SH-SY5Y (cell line): ENCODE data around the gene CELA3A.

Source experiments
- GATA2 ChIP-seq: IDR thresholded peaks from 2 replicates; pipeline ENCODE4 v1.6.1; 2011; ENCODE audit warnings: mild to moderate bottlenecking, low read depth, low read length
- GATA3 ChIP-seq: IDR thresholded peaks from 2 replicates; pipeline ENCODE4 v1.6.1; 2011; ENCODE audit warnings: low read depth, mild to moderate bottlenecking, low read length, moderate library complexity

DNA sequence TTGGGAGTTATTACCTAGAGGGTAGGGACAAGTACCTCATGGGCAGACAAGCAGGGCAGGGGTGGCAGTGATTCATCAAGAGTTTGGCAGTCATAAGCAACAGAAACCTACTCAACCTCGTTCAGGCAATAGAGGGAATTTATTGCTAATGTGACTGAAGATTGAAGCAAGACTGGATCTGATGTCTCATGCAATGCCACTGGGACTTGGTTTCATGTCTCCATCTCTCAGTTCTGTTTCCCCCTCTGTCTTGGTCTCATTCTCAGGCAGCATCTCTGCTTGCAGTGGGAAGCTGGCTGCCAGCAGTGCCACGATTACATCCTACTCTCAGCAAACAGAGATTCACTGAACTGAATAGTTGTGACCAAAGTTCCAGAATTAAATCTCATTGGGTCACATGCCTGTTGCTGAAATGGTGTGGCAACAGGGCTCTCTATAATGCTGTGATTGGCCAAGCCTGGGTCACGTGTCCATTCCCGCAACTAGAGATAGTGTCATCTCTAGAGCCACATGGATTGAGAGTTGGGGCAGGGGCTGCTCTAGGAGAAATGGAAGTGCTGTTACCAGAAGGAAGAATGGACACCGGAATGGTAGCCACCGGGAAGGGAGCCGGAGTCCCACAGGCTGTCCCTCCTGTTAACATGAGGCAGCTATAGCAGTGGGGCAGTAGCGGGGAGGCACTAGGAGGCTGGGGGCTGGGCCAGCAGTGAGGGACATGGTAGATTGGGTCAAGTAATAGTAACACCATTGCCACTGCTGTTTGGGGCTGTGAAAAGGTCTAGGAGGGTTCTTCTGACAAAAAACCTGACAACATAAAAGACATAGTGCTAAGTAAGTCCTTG lies 47.1 kb downstream of the CELA3A start:
- TF ChIP-seq GATA2 (no peak), GATA3 (no peak)
